Subcutaneous adipose tissue (tissue), 4 donors: ENCODE results near the gene RIPOR2. TPM values are rescaled to one million over a fixed set of nuclear protein-coding genes. Genes with fewer than 3 reads are reported as not detected.

Experiments used
- CTCF ChIP-seq: fragments of 450-650 bp; IDR thresholded peaks from one replicate; pipeline ENCODE4 v1.5.1; 2016; ENCODE audit warnings: low read depth, mild to moderate bottlenecking, control low read depth, antibody characterized with exemption, moderate library complexity
- total RNA-seq, 4 donors: library from RNA; depleted of rRNA; stranded (reverse); fragments of >200 nt; gene quantifications; one replicate each; pipeline ENCODE4 v1.1.0, GENCODE V29; 2016

Gene RIPOR2
- total RNA-seq, 4 donors from 2014 or later: 7.9 to 36.1 (median 9.2) TPM

- TF ChIP-seq CTCF: no peak
These were observed 101.9 kb downstream of the RIPOR2 start for GRCh38 chr6:24833711-24834386.

- no peak for TF ChIP-seq CTCF
These were observed 103.0 kb downstream of the RIPOR2 start for GRCh38 chr6:24832794-24833193.

GRCh38 chr6:24831771-24832716, 103.7 kb downstream of the RIPOR2 start:
- no peak for TF ChIP-seq CTCF

- TF ChIP-seq CTCF: no peak
These were observed 106.1 kb downstream of the RIPOR2 start for GRCh38 chr6:24829657-24830056.

GRCh38 chr6:24827970-24828369, 107.8 kb downstream of the RIPOR2 start:
- TF ChIP-seq CTCF: no peak

GRCh38 chr6:24827162-24827561, 108.6 kb downstream of the RIPOR2 start:
- TF ChIP-seq CTCF: no peak

GRCh38 chr6:24825130-24825630, 110.6 kb downstream of the RIPOR2 start:
- no peak for TF ChIP-seq CTCF
